ENCODE results near the gene ITIH6.

Gene ITIH6

DNA sequence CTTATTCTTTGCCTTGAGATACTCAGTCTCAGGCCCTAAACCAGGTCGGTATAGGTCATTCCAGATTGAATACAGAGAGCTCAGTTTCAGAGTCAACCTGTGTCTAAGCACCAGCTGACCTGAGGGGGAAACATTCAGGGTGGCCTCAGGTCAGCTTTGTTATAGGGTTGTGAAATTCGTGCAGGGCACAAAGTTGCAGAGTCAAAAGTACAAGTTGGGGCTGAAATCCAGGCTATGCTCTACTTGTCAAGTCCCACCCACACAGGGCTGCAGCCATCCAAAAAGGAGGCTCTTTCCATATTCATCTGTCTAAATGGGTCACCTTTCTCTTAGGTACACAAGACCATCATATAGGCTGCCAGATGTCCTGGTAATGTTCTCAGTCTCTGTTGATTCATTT, 89.7 kb downstream of the ITIH6 start:
- Histone ChIP-seq H3K36me3 (ENCODE audit: control insufficient read depth, insufficient read depth, low read length, severe bottlenecking) (no peaks in the 10 kb centered on the region), H3K4me1 (ENCODE audit: control insufficient read depth, insufficient read depth, low read length) (no peaks in the 10 kb centered on the region), H3K4me3 (ENCODE audit: low read length) (no peak overlapping the region), H3K9ac (ENCODE audit: low read length) (no peak overlapping the region), H3K9me3 (ENCODE audit: control insufficient read depth, low read length) (no peaks in the 10 kb centered on the region), H3K27me3 (replicated peaks; ENCODE audit: control insufficient read depth, insufficient read depth, low read length) (peaks cover 20% of the 10 kb centered on the region)
- DNase-seq (ENCODE audit: low read depth): no peak

Measured in adipocyte (in vitro differentiated cells).